Measurements from ENCODE around the gene BCR. TPM values are rescaled to one million over a fixed set of nuclear protein-coding genes. Genes with fewer than 3 reads are reported as not detected.

Gene BCR
- total RNA-seq, 1 experiment from 2014 or later: 129 TPM

DNA sequence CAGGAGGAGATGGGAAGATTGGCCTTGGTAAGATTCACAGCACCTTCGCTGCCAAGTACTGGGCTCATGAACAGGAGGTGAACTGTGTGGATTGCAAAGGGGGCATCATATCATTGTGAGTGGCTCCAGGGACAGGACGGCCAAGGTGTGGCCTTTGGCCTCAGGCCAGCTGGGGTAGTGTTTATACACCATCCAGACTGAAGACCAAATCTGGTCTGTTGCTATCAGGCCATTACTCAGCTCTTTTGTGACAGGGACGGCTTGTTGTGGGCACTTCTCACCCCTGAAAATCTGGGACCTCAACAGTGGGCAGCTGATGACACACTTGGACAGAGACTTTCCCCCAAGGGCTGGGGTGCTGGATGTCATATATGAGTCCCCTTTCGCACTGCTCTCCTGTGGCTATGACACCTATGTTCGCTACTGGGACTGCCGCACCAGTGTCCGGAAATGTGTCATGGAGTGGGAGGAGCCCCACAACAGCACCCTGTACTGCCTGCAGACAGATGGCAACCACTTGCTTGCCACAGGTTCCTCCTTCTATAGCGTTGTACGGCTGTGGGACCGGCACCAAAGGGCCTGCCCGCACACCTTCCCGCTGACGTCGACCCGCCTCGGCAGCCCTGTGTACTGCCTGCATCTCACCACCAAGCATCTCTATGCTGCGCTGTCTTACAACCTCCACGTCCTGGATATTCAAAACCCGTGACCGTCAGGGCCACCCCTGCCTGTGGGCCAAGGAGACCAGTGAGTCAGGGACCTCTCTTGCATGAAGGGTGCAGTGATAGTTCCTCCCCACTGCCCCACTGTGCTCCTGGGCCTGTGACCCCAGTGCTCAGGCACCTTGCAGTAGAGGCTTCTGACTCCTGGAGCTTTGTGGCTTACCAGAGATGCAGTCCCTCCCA lies 83.6 kb downstream of the BCR start (continued):
- TF ChIP-seq PRDM15 (CRISPR knock-in tag; IDR thresholded peaks at IDR 0.05): no peak
- TF ChIP-seq ZNF512 (CRISPR knock-in tag; IDR thresholded peaks at IDR 0.05; ENCODE audit: borderline replicate concordance): no peak
- TF ChIP-seq USF2 (CRISPR knock-in tag; IDR thresholded peaks at IDR 0.05): no peak
- TF ChIP-seq CREB1 (CRISPR knock-in tag; IDR thresholded peaks at IDR 0.05): no peak

DNA sequence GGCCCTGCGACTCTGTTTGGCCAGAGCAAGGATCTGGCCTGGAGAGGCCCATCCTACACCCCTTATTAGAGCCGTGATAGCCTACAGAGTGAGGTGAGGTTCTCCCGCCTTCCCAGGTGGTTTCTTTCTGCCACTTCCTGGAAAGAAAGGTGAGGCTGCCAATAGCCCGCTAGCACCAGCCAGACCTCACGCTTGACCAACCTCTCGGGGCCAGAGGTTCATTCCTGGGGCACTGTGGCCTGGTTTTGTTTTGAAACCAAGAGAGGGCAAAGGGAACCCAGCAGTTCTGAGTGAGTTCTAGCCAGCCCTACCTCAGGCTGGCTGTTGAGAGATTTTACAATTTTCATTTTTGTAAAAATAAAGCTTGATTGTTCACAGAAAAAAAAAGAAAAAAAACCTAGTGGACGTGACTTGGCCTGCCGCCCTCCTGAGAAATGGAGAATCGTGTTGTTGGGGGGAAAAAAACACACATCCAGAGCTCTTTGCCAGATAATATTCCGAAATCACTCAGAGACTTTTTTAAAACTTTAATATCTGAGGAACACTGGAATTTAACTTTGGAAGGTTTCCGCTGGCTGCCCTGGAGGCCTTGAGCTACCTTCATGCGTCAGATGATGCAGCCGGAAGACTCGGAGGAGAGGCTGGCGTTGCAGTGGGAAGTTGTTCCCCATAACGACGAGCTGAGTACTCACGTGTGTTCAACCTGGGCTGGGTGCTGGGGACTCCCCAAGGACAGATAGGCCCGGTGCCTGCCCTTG lies 84.5 kb downstream of the BCR start:
- no peak for DNase-seq (ENCODE audit: low spot score)
- ChIA-PET CTCF (interaction anchor here (0.7 to 2.4 kb wide), 5 partner anchors 17 to 305 kb away, joined by 3 to 12 read pairs (median 4); no protein-coding TSS in a partner anchor), POLR2A (no interaction called here)
- no peak for ATAC-seq
- Mint-ChIP-seq H3K36me3 (peaks cover 30% of the 10 kb centered on the region), H3K27me3 (ENCODE audit: low read depth) (no peaks in the 10 kb centered on the region), H3K4me1 (peaks cover 51% of the 10 kb centered on the region), H3K9me3 (no peaks in the 10 kb centered on the region), H3K4me3 (no peak overlapping the region), H3K27ac (peak overlapping the region; percentile 60; the same call in 1 of the 2 replicates)
- TF ChIP-seq ZNF232 (CRISPR knock-in tag; IDR thresholded peaks at IDR 0.05): no peak
- TF ChIP-seq RORB (CRISPR knock-in tag; IDR thresholded peaks at IDR 0.05): no peak

DNA sequence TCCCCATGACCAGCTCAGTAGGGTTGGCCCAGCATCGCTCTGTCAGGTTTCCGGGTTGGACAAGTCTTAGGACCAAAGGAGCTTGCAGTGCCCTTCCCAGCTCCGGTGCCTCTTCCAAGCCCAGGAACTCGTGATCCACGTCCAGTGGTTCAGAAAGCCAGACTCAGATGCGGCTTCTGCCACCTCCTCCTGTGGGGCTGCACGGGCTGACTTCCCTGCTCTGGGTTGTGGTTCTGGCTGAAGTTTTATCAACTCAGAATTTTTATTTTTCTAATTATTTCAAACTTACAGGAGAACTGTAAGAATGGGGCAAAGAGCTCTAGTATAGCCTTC lies 85.0 kb downstream of the BCR start:
- Mint-ChIP-seq H3K4me1 (peaks cover 51% of the 10 kb centered on the region), H3K9me3 (no peaks in the 10 kb centered on the region), H3K4me3 (no peak overlapping the region), H3K36me3 (peaks cover 30% of the 10 kb centered on the region), H3K27ac (no peak overlapping the region; the same call in 1 of the 2 replicates), H3K27me3 (ENCODE audit: low read depth) (no peaks in the 10 kb centered on the region)
- ATAC-seq: no peak
- POLR2A ChIA-PET: no interaction called here
- CTCF ChIA-PET: interaction anchor here (0.7 to 2.4 kb wide), 6 partner anchors 17 to 306 kb away, joined by 3 to 12 read pairs (median 4); no protein-coding TSS in a partner anchor
- no peak for DNase-seq (ENCODE audit: low spot score)
- TF ChIP-seq ZBTB21 (CRISPR knock-in tag; IDR thresholded peaks at IDR 0.05; ENCODE audit: borderline replicate concordance) (no peak), E2F1 (CRISPR knock-in tag; IDR thresholded peaks at IDR 0.05) (no peak), CDX4 (CRISPR knock-in tag; IDR thresholded peaks at IDR 0.05; ENCODE audit: borderline replicate concordance) (no peak), CBFB (CRISPR knock-in tag; IDR thresholded peaks at IDR 0.05; ENCODE audit: low read depth) (no peak), NR2C2 (CRISPR knock-in tag; IDR thresholded peaks at IDR 0.05) (no peak), ZSCAN18 (CRISPR knock-in tag; IDR thresholded peaks at IDR 0.05) (no peak), PRRX2 (CRISPR knock-in tag; IDR thresholded peaks at IDR 0.05) (no peak), ZNF423 (CRISPR knock-in tag; IDR thresholded peaks at IDR 0.05) (no peak), GABPB1 (CRISPR knock-in tag; IDR thresholded peaks at IDR 0.05) (no peak), JAZF1 (CRISPR knock-in tag; IDR thresholded peaks at IDR 0.05) (no peak)

All from WTC11 (cell line).